Transverse colon (tissue), 4 donors: ENCODE measurements around the gene NOTUM. TPM values are rescaled to one million over a fixed set of nuclear protein-coding genes. Genes with fewer than 3 reads are reported as not detected.
A peak's percentile ranks its signal among the peaks of the same experiment; 100 is the strongest.

Experiments used
- DNase-seq: peaks from one replicate; pipeline ENCODE4 v3.0.0-alpha.2; 2019
- H3K27ac ChIP-seq, 4 donors: fragments of 200-600 bp; sonication (generic); 2 replicates each; pipeline ENCODE4 v1.5.1; 2016 to 2018; ENCODE audit warnings: inconsistent platforms in 4 of 4
- H3K27me3 ChIP-seq: fragments of 200-600 bp; sonication (generic); 2 replicates; pipeline ENCODE4 v1.5.1; 2017; ENCODE audit warnings: inconsistent platforms
- H3K36me3 ChIP-seq, 4 donors: fragments of 200-600 bp; sonication (generic); 2 replicates each; pipeline ENCODE4 v1.5.1; 2017 to 2019; ENCODE audit warnings: inconsistent platforms in 4 of 4
- H3K4me1 ChIP-seq, 4 donors: fragments of 200-600 bp; sonication (generic); 2 replicates each; pipeline ENCODE4 v1.5.1; 2017 to 2020; ENCODE audit warnings: inconsistent platforms in 4 of 4
- H3K4me3 ChIP-seq, 4 donors: fragments of 200-600 bp; sonication (generic); 1 replicate in 1 of 4; 2 replicates in 3 of 4; pipeline versions ENCODE4 v1.5.1 to v1.6.1; 2017 to 2019; ENCODE audit warnings: inconsistent platforms in 4 of 4
- H3K9me3 ChIP-seq, 2 donors: fragments of 200-600 bp; sonication (generic); 2 replicates each; pipeline ENCODE4 v1.5.1; 2017 to 2019; ENCODE audit warnings: inconsistent platforms in 2 of 2
- EP300 ChIP-seq: sonication (generic); formaldehyde crosslinking; IDR thresholded peaks from one replicate; pipeline ENCODE4 v1.6.1; 2017; ENCODE audit warnings: antibody characterized with exemption, low read depth
- POLR2A ChIP-seq: fragments of 450-650 bp; IDR thresholded peaks from one replicate; pipeline ENCODE4 v1.6.1; 2016; ENCODE audit warnings: antibody characterized with exemption, mild to moderate bottlenecking, moderate library complexity
- POLR2AphosphoS5 ChIP-seq, 3 donors: sonication (generic); formaldehyde crosslinking; IDR thresholded peaks; one replicate each; pipeline ENCODE4 v1.6.1; 2016; ENCODE audit warnings: antibody characterized with exemption in 3 of 3
- WGBS, 2 donors: methylation state at CpG; one replicate each; pipeline ENCODE4 v1.1.5; 2018; ENCODE audit warnings: low coverage in 1 of 2; 5-methylcytosine and 5-hydroxymethylcytosine counted together
- in situ Hi-C, 4 donors: fragments of 200-750 bp; cut with MboI; loops; one replicate each; pipeline versions ENCODE4 v1.15.0 to v1.15.1; 2017; ENCODE audit warnings: low sequenced_read_pairs in 3 of 4, low pct_ligation_motif_present in 1 of 4, low pct_unique_long_range_greater_than_20kb in 1 of 4
- intact Hi-C: fragments of 100-400 bp; cut with DNase I; formaldehyde crosslinking; loops from one replicate; pipeline ENCODE4 v1.15.1; 2023; ENCODE audit warnings: low total_unique reads
- total RNA-seq, 4 donors: library from RNA; depleted of rRNA; stranded (reverse); fragments of >200 nt; gene quantifications; one replicate each; pipeline ENCODE4 v1.1.0, GENCODE V29; 2016
- TF ChIP-seq, protein P1 (sequence below), 5 experiments: fragments of 200-600 bp in 3 of 5; fragments of 450-650 bp in 2 of 5; sonication (generic) in 3 of 5; IDR thresholded peaks; 1 replicate in 2 of 5; 2 replicates in 3 of 5; pipeline ENCODE4 v1.5.1; 2016 to 2017; ENCODE audit warnings: antibody characterized with exemption in 5 of 5, inconsistent platforms in 3 of 5, mild to moderate bottlenecking in 2 of 5, moderate library complexity in 1 of 5

The NOTUM gene
- total RNA-seq, 4 donors from 2014 or later, result not detected

- H3K27me3 ChIP-seq, result peaks cover 5% of the 10 kb centered on the region
- TF ChIP-seq POLR2AphosphoS5 (IDR thresholded peaks at IDR 0.05) (no peak), POLR2A (no peak), EP300 (no peak)
- TF ChIP-seq, protein P1, sequence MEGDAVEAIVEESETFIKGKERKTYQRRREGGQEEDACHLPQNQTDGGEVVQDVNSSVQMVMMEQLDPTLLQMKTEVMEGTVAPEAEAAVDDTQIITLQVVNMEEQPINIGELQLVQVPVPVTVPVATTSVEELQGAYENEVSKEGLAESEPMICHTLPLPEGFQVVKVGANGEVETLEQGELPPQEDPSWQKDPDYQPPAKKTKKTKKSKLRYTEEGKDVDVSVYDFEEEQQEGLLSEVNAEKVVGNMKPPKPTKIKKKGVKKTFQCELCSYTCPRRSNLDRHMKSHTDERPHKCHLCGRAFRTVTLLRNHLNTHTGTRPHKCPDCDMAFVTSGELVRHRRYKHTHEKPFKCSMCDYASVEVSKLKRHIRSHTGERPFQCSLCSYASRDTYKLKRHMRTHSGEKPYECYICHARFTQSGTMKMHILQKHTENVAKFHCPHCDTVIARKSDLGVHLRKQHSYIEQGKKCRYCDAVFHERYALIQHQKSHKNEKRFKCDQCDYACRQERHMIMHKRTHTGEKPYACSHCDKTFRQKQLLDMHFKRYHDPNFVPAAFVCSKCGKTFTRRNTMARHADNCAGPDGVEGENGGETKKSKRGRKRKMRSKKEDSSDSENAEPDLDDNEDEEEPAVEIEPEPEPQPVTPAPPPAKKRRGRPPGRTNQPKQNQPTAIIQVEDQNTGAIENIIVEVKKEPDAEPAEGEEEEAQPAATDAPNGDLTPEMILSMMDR (IDR thresholded peaks at IDR 0.05), result no peak
- peaks cover 32 to 81% (median 73%) of the 10 kb centered on the region in 4 donors for H3K4me1 ChIP-seq
- peak; percentile 86 for DNase-seq
- H3K27ac ChIP-seq, result peak overlapping the region; percentile 71 to 99 (median 86)
- 25% methylated on average over 30 of the region's 32 CpGs; no CpG with 5 or more reads in 1 of the 2 donors for WGBS, 2 donors
- H3K4me3 ChIP-seq, result peak overlapping the region in 2 of 4 donors; percentile 21 to 37
- H3K36me3 ChIP-seq, result peaks cover 0 to 7% (median 1%) of the 10 kb centered on the region in 4 donors
- in situ Hi-C loops, result no loop called here
- no peaks in the 10 kb centered on the region for H3K9me3 ChIP-seq
- intact Hi-C loops, result no loop called here
Observed at GRCh38 chr17:81923302-81924260, 37.4 kb downstream of the NOTUM start.

GRCh38 chr17:81922566-81923301, 38.3 kb downstream of the NOTUM start:
- H3K4me1 ChIP-seq, result peaks cover 32 to 79% (median 70%) of the 10 kb centered on the region in 4 donors
- intact Hi-C loops (no loop called here), in situ Hi-C loops (no loop called here)
- peaks cover 0 to 7% (median 1%) of the 10 kb centered on the region in 4 donors for H3K36me3 ChIP-seq
- H3K27ac ChIP-seq, result peak overlapping the region; percentile 71 to 99 (median 86)
- no peak for TF ChIP-seq EP300
- no peak for TF ChIP-seq POLR2A
- TF ChIP-seq, protein P1 (IDR thresholded peaks at IDR 0.05), result no peak
- no peak for TF ChIP-seq POLR2AphosphoS5 (IDR thresholded peaks at IDR 0.05)
- H3K4me3 ChIP-seq, result peak overlapping the region in 2 of 4 donors; percentile 21 to 37
- H3K9me3 ChIP-seq, result no peaks in the 10 kb centered on the region
- H3K27me3 ChIP-seq, result no peaks in the 10 kb centered on the region
- WGBS, 2 donors, result 92 to 100% methylated on average over 1 to 53 of the region's 58 CpGs
- DNase-seq, result no peak

- intact Hi-C loops (no loop called here), in situ Hi-C loops (no loop called here)
- no peak for DNase-seq
- TF ChIP-seq POLR2AphosphoS5 (IDR thresholded peaks at IDR 0.05) (no peak), EP300 (no peak), POLR2A (no peak)
- TF ChIP-seq, protein P1 (IDR thresholded peaks at IDR 0.05), result no peak
- Histone ChIP-seq H3K4me1 (peaks cover 32 to 83% (median 74%) of the 10 kb centered on the region in 4 donors), H3K27me3 (no peaks in the 10 kb centered on the region), H3K4me3 (no peak overlapping the region), H3K27ac (peak overlapping the region in 3 of 4 donors; percentile 75 to 99 (median 97)), H3K36me3 (peaks cover 0 to 7% (median 1%) of the 10 kb centered on the region in 4 donors), H3K9me3 (no peaks in the 10 kb centered on the region)
- 95% methylated on average over 7 to 23 of the region's 23 CpGs for WGBS, 2 donors
Observed at GRCh38 chr17:81921996-81922565, 38.9 kb downstream of the NOTUM start.

DNA sequence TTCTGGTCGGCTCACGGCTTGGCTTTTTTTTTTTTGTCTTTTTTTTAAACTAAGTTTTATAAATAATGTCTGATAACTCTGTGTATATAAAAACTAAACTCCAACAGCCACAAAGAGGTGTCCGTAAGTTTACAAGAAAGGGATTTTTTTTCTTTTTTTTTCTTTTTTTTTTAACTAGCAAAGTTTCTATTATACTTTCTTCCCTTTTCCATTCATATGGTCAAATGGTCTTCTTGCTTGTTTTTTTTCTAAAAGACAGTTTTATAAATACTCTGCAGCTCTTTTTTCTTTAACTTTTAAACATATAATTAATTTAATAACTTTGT, 39.5 kb downstream of the NOTUM start:
- no peak for TF ChIP-seq POLR2AphosphoS5 (IDR thresholded peaks at IDR 0.05)
- TF ChIP-seq, protein P1 (IDR thresholded peaks at IDR 0.05), result no peak
- TF ChIP-seq EP300, result no peak
- no peak for TF ChIP-seq POLR2A
- Histone ChIP-seq H3K4me1 (peaks cover 38 to 89% (median 80%) of the 10 kb centered on the region in 4 donors), H3K36me3 (peaks cover 0 to 7% (median 1%) of the 10 kb centered on the region in 4 donors), H3K9me3 (no peaks in the 10 kb centered on the region), H3K27me3 (no peaks in the 10 kb centered on the region), H3K27ac (peak overlapping the region in 2 of 4 donors; percentile 0 to 7), H3K4me3 (no peak overlapping the region)
- 81 to 84% methylated on average over 3 of the region's 3 CpGs for WGBS, 2 donors
- intact Hi-C loops, result no loop called here
- no peak for DNase-seq
- in situ Hi-C loops, result no loop called here
